Measurements from ENCODE around the gene NPHP4.

DNA sequence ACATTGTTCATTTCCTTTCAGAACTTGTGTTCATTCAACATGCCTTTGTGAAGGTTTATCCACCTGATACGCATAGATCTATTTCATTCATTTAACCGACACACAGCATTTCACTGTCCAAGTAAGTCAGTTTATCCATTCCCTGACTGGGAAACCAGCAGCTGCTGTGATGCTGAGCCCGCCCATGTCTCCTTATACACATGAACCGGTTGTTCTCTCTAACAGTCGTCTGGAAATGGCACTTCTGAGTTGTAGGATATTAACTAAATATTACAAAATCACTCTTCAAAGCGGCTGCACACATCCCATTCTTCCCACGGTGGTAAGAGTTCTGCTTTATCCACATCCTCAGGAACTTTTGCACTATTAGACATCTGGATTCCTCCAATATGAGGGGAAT, 71.1 kb downstream of the NPHP4 start:
- TF ChIP-seq, protein P1, sequence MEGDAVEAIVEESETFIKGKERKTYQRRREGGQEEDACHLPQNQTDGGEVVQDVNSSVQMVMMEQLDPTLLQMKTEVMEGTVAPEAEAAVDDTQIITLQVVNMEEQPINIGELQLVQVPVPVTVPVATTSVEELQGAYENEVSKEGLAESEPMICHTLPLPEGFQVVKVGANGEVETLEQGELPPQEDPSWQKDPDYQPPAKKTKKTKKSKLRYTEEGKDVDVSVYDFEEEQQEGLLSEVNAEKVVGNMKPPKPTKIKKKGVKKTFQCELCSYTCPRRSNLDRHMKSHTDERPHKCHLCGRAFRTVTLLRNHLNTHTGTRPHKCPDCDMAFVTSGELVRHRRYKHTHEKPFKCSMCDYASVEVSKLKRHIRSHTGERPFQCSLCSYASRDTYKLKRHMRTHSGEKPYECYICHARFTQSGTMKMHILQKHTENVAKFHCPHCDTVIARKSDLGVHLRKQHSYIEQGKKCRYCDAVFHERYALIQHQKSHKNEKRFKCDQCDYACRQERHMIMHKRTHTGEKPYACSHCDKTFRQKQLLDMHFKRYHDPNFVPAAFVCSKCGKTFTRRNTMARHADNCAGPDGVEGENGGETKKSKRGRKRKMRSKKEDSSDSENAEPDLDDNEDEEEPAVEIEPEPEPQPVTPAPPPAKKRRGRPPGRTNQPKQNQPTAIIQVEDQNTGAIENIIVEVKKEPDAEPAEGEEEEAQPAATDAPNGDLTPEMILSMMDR (IDR thresholded peaks at IDR 0.05) = no peak
- TF ChIP-seq POLR2A (IDR thresholded peaks at IDR 0.05) = no peak
